ENCODE measurements around the gene SKI. TPM values are rescaled to one million over a fixed set of nuclear protein-coding genes. Genes with fewer than 3 reads are reported as not detected.

SKI gene
- total RNA-seq, 1 donor from 2014 or later = 53.8 TPM

- H3K36me3 ChIP-seq = peaks cover 0 to 29% of the 10 kb centered on the region in 2 donors
- intact Hi-C loops (cut with DNase I) = no loop called here
- no peak overlapping the region for H3K4me3 ChIP-seq
- no peaks in the 10 kb centered on the region for H3K27me3 ChIP-seq
- TF ChIP-seq CTCF (IDR thresholded peaks at IDR 0.05) (peak in 1 of 3 experiments; percentile 25), POLR2AphosphoS5 (IDR thresholded peaks at IDR 0.05; ENCODE audit: insufficient read depth in 1 of 2, low read depth in 1 of 2) (no peak)
- H3K9me3 ChIP-seq = no peaks in the 10 kb centered on the region
- no peak for DNase-seq (ENCODE audit: extremely low spot score in 2 of 2)
- H3K27ac ChIP-seq = peak overlapping the region; percentile 96
- H3K4me1 ChIP-seq = peaks cover 61% of the 10 kb centered on the region
Observed at GRCh38 chr1:2311184-2312032, 83.3 kb downstream of the SKI start.

GRCh38 chr1:2312160-2312514, 84.0 kb downstream of the SKI start:
- TF ChIP-seq POLR2AphosphoS5 (IDR thresholded peaks at IDR 0.05; ENCODE audit: insufficient read depth in 1 of 2, low read depth in 1 of 2) = no peak
- no peak for TF ChIP-seq POLR2A (IDR thresholded peaks at IDR 0.05)
- no peak for TF ChIP-seq CTCF (IDR thresholded peaks at IDR 0.05)
- H3K4me3 ChIP-seq = no peak overlapping the region
- intact Hi-C loops (cut with DNase I) = no loop called here
- H3K36me3 ChIP-seq = peaks cover 0 to 22% of the 10 kb centered on the region in 2 donors
- no peak for DNase-seq (ENCODE audit: extremely low spot score in 2 of 2)
- peak overlapping the region; percentile 96 for H3K27ac ChIP-seq
- H3K9me3 ChIP-seq = no peaks in the 10 kb centered on the region
- peaks cover 64% of the 10 kb centered on the region for H3K4me1 ChIP-seq
- H3K27me3 ChIP-seq = no peaks in the 10 kb centered on the region

- Histone ChIP-seq H3K36me3 (peaks cover 0 to 16% of the 10 kb centered on the region in 2 donors), H3K4me3 (no peak overlapping the region), H3K9me3 (no peaks in the 10 kb centered on the region), H3K27ac (peak overlapping the region; percentile 96), H3K4me1 (peaks cover 64% of the 10 kb centered on the region), H3K27me3 (no peaks in the 10 kb centered on the region)
- intact Hi-C loops (cut with DNase I) = no loop called here
- TF ChIP-seq CTCF (IDR thresholded peaks at IDR 0.05) = no peak
- TF ChIP-seq POLR2A (IDR thresholded peaks at IDR 0.05) = no peak
- no peak for TF ChIP-seq POLR2AphosphoS5 (IDR thresholded peaks at IDR 0.05; ENCODE audit: insufficient read depth in 1 of 2, low read depth in 1 of 2)
- no peak for DNase-seq (ENCODE audit: extremely low spot score in 2 of 2)
Observed at GRCh38 chr1:2312515-2313301, 84.6 kb downstream of the SKI start.

GRCh38 chr1:2313651-2314261, 85.6 kb downstream of the SKI start:
- no peak for TF ChIP-seq POLR2AphosphoS5 (IDR thresholded peaks at IDR 0.05; ENCODE audit: insufficient read depth in 1 of 2, low read depth in 1 of 2)
- no peak for TF ChIP-seq POLR2A (IDR thresholded peaks at IDR 0.05)
- TF ChIP-seq CTCF (IDR thresholded peaks at IDR 0.05) = no peak
- Histone ChIP-seq H3K27me3 (no peaks in the 10 kb centered on the region), H3K27ac (peak overlapping the region; percentile 96), H3K4me3 (peak overlapping the region; percentile 60 to 61), H3K36me3 (peaks cover 0 to 6% of the 10 kb centered on the region in 2 donors), H3K9me3 (no peaks in the 10 kb centered on the region), H3K4me1 (peaks cover 64% of the 10 kb centered on the region)
- intact Hi-C loops (cut with DNase I) = no loop called here
- no peak for DNase-seq (ENCODE audit: extremely low spot score in 2 of 2)
